Right atrium auricular region (tissue), 2 donors: ENCODE results near the gene PRRT3. TPM values are rescaled to one million over a fixed set of nuclear protein-coding genes. Genes with fewer than 3 reads are reported as not detected.

Experiments used
- DNase-seq: peaks from one replicate; pipeline ENCODE4 v3.0.0-alpha.2; 2019; ENCODE audit warnings: low spot score
- H3K27ac ChIP-seq, 2 donors: fragments of 200-600 bp; sonication (generic); 1 replicate in 1 of 2; 2 replicates in 1 of 2; pipeline ENCODE4 v1.5.1; 2016 to 2019
- H3K27me3 ChIP-seq, 2 donors: fragments of 200-600 bp; sonication (generic); one replicate each; pipeline versions ENCODE4 v1.5.1 to v1.6.0; 2017 to 2019
- H3K36me3 ChIP-seq: fragments of 200-600 bp; sonication (generic); one replicate; pipeline ENCODE4 v1.5.1; 2016
- H3K4me1 ChIP-seq, 2 donors: fragments of 200-600 bp; sonication (generic); one replicate each; pipeline versions ENCODE4 v1.5.1 to v1.6.0; 2017 to 2019
- H3K4me3 ChIP-seq, 2 donors: fragments of 200-600 bp; sonication (generic); 1 replicate in 1 of 2; 2 replicates in 1 of 2; pipeline ENCODE4 v1.5.1; 2017 to 2019; ENCODE audit warnings: mild to moderate bottlenecking in 1 of 2, moderate library complexity in 1 of 2
- H3K9me3 ChIP-seq, 2 donors: fragments of 200-600 bp; sonication (generic); one replicate each; pipeline ENCODE4 v1.5.1; 2019
- total RNA-seq, 2 donors: library from RNA; depleted of rRNA; stranded (reverse); fragments of >200 nt; gene quantifications; one replicate each; pipeline ENCODE4 v1.1.0, GENCODE V29; 2016
- TF ChIP-seq, protein P1 (sequence below), 2 donors: fragments of 200-600 bp; sonication (generic); IDR thresholded peaks; one replicate each; pipeline ENCODE4 v1.5.1; 2019; ENCODE audit warnings: antibody characterized with exemption in 2 of 2

Gene PRRT3
- total RNA-seq, 2 donors from 2014 or later, result 1.4 to 1.9 TPM

DNA sequence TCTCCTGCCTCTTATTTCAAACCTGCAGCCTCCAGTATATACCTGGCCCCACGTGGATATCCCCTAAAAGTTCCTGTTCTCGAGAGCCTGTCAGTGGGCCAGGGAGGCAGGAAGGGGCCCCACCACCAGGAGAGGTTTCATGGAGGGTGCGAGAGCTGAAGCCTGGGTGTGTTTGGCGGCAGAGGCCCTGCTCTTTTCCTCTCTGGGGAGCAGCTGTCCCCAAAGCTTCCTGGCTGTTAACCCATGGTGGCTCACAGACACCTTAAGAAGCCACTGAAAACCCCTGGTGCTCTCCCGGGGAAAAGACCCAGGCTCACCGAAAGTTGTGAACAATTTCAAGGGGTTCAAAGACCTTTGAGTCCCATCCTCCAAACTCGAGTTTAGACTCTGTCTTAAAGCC, 1.1 kb downstream of the PRRT3 start:
- H3K9me3 ChIP-seq, result no peaks in the 10 kb centered on the region
- H3K4me1 ChIP-seq, result peaks cover 0 to 29% of the 10 kb centered on the region in 2 donors
- H3K36me3 ChIP-seq, result no peaks in the 10 kb centered on the region
- TF ChIP-seq, protein P1, sequence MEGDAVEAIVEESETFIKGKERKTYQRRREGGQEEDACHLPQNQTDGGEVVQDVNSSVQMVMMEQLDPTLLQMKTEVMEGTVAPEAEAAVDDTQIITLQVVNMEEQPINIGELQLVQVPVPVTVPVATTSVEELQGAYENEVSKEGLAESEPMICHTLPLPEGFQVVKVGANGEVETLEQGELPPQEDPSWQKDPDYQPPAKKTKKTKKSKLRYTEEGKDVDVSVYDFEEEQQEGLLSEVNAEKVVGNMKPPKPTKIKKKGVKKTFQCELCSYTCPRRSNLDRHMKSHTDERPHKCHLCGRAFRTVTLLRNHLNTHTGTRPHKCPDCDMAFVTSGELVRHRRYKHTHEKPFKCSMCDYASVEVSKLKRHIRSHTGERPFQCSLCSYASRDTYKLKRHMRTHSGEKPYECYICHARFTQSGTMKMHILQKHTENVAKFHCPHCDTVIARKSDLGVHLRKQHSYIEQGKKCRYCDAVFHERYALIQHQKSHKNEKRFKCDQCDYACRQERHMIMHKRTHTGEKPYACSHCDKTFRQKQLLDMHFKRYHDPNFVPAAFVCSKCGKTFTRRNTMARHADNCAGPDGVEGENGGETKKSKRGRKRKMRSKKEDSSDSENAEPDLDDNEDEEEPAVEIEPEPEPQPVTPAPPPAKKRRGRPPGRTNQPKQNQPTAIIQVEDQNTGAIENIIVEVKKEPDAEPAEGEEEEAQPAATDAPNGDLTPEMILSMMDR (IDR thresholded peaks at IDR 0.05), result no peak
- DNase-seq, result no peak
- no peak overlapping the region for H3K27ac ChIP-seq
- no peaks in the 10 kb centered on the region for H3K27me3 ChIP-seq
- H3K4me3 ChIP-seq, result no peak overlapping the region

DNA sequence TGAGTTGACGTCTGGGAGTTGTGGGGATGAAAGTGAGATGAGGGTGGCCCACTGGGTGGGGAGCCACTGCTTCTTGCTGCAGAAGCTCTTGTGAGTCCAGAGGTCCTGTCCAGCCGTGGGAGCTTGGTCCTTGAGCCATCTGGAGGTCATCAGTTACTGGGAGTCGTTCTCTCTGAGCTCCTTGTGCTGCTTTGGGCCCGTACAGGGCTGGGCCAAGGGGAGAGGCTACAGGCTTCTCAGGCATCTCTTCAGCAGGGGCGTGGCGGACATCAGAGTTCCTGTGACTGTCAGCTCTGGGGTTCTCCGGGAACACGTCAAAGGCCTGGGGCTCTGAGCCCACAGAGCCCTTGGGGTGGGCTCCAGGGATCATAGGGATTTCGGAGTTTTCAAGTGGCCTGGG, 2.6 kb downstream of the PRRT3 start:
- DNase-seq, result no peak
- no peaks in the 10 kb centered on the region for H3K9me3 ChIP-seq
- no peak overlapping the region for H3K4me3 ChIP-seq
- no peaks in the 10 kb centered on the region for H3K36me3 ChIP-seq
- H3K4me1 ChIP-seq, result peaks cover 0 to 34% of the 10 kb centered on the region in 2 donors
- TF ChIP-seq, protein P1 (IDR thresholded peaks at IDR 0.05), result no peak
- no peaks in the 10 kb centered on the region for H3K27me3 ChIP-seq
- no peak overlapping the region for H3K27ac ChIP-seq

DNA sequence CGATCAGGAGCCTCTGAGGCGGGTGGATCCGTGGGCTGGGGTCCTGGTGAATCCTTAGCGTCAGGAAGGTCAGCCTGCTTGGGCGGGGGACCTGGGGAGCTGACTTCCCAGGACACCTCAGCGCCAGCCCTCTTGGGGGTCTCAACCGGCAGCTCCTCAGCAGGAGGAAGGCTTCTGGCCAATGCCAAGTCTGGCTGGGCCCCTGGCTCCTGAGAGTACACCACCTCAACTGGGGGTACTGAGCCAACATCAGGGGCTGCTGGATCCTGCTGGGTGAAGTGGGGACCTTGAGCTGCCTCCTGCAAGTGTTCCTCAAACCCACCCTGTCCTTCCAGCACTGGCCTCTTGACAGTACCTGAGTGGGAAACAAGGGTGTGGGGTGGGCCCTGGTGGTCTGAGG, 3.1 kb downstream of the PRRT3 start:
- no peak overlapping the region for H3K4me3 ChIP-seq
- TF ChIP-seq, protein P1 (IDR thresholded peaks at IDR 0.05), result no peak
- no peak for DNase-seq
- no peaks in the 10 kb centered on the region for H3K9me3 ChIP-seq
- H3K4me1 ChIP-seq, result peaks cover 0 to 34% of the 10 kb centered on the region in 2 donors
- H3K27ac ChIP-seq, result no peak overlapping the region
- H3K27me3 ChIP-seq, result no peaks in the 10 kb centered on the region
- H3K36me3 ChIP-seq, result no peaks in the 10 kb centered on the region

DNA sequence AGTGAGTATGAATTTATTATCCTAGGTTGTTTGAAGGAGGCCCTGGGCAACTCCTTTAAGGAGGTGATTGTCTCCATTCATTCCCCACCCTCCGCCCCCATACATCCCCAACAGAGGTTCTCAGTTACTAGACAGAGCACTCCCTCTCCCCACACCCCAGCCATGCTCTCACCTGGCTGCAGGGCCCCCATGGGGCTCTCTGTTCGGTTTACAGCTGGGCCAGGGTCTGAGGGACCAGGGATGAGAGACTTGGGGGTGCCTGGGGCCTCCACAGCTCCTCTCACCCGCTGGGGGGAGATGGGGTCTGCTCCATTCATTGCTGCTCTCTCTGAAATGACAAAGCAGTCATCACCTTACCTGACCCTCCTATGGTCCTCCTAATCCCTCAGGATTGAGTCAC, 3.6 kb downstream of the PRRT3 start:
- Histone ChIP-seq H3K27ac (no peak overlapping the region), H3K4me3 (no peak overlapping the region), H3K4me1 (peaks cover 0 to 34% of the 10 kb centered on the region in 2 donors), H3K27me3 (no peaks in the 10 kb centered on the region), H3K36me3 (peaks cover 4% of the 10 kb centered on the region), H3K9me3 (no peaks in the 10 kb centered on the region)
- no peak for DNase-seq
- TF ChIP-seq, protein P1 (IDR thresholded peaks at IDR 0.05), result no peak

DNA sequence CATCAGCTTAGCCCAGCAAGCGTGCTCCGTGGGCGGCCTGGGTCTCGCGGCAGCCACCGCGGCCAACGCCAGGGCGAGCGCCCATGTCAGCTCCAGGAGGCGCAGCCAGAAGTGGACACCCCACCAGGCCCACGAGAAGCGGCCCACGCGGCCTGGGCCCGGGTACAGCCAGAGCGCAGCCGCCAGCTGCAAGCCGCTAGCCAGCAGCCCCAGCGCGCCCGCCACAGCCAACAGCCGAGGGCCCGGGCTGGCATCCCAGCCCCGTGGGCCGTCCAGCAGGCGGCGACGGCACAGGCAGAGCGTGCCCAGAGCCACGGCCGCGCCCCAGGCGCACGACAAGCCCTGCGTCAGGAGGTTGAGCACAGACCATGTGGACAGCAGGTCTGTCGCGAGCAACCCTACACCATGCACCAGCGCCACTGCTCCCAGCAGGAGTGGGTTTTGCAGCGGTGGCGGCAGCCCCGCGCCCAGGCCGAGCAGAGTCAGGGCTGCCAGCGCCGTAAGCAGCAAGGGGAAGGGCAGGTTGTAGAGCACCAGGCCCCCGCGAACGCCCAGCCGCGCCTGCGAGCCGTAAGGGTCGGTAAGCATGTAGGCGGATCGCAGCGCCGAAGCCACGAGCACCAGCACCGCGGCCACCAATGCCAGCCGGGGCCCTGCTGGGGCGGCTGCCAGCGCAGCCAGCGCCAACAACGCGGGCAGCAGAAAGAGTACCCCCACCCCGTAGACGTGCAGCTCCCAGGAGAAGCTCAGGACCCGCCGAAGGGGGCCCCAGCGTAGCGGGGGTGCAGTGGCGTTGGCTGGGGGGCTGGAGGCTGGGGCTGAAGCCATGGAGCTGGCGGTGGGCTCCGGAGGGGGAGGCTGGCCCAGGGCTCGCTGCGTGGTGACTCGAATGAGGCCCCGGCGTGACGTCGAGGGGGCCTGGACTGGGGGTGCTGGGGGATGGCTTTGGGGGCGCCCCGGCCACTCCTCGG, 4.9 kb downstream of the PRRT3 start:
- peaks cover 9% of the 10 kb centered on the region for H3K36me3 ChIP-seq
- no peaks in the 10 kb centered on the region for H3K9me3 ChIP-seq
- H3K4me1 ChIP-seq, result peaks cover 0 to 33% of the 10 kb centered on the region in 2 donors
- peak overlapping the region; percentile 88 to 89 for H3K27ac ChIP-seq
- H3K27me3 ChIP-seq, result no peaks in the 10 kb centered on the region
- DNase-seq, result peak; percentile 76
- peak overlapping the region; percentile 45 to 69 for H3K4me3 ChIP-seq
- TF ChIP-seq, protein P1 (IDR thresholded peaks at IDR 0.05), result peak; percentile 41 to 63
